Heart left ventricle (tissue), 13 donors: ENCODE results near the gene CCDC92B.

Experiments used
- CTCF ChIP-seq, 12 donors: fragments of 200-600 bp; sonication (generic) in 4 of 12; IDR thresholded peaks; one replicate each; pipeline versions ENCODE4 v1.5.0 to v1.8.0; 2018 to 2022; ENCODE audit warnings: antibody characterized with exemption in 12 of 12, mild to moderate bottlenecking in 5 of 12
- POLR2A ChIP-seq, 2 donors: fragments of 450-650 bp; IDR thresholded peaks; one replicate each; pipeline ENCODE4 v1.6.1; 2017; ENCODE audit warnings: antibody characterized with exemption in 2 of 2, mild to moderate bottlenecking in 2 of 2, moderate library complexity in 2 of 2
- donor health status: ischemic (EF 13 %, LVEDD 7.1; RV severe dilation, severe dysfunction).
- donor health status: DM: no; HTN: yes; CAD: no.
- donor health status: DM: no; HTN: no; CAD: no.
- donor health status: ischemic (EF 25% LVEDD 6.9; RV normal size, moderate dysfunction).
- donor health status: ischemic (EF 25% LVEDD 5.7; RV mildly dilated, moderate dysfunction).
- donor health status: ischemic (EF 35%, LVEDD 5.7; RV mildly dilated, moderate dysfunction).
- donor health status: nonischemic (EF 11% LVEDD 7.7; RV severe dilation, severe dysfunction).
- donor health status: DM: yes; HTN: yes; CAD: no.
- donor health status: PGD.
- donor health status: ischemic (EF 29% LVEDD 5.4; RV normal size, mild dysfunction).
- donor health status: nonischemic (EF 23%, LVEDD 6.1; RV moderate dilation, normal function).

DNA sequence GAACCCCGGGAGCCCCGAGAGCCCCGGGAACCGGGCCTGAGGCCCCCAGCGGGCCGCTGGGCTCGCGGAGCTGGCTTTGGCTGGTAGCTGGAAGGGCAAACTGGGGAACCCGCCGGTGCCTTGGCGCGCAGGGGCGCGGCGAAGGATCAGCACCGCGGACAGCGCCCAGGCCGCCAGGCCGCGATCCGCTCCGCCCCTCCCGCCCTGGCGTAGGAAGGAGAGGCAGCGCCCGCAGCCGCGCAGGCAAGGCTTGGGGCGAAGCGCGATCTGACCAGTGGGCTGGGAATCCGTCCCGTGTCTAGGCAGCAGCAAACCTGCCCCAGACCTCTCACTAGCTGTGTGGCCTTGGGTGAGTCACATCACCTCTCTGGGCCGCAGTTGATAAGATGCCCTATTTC is 331 bp upstream of the CCDC92B start:
- peak in 1 of 12 donors; percentile 11 for TF ChIP-seq CTCF (IDR thresholded peaks at IDR 0.05)
- no peak for TF ChIP-seq POLR2A (IDR thresholded peaks at IDR 0.05)
